HEK293T (cell line): ENCODE results near the gene POLR2A.

Source experiments
- HDGF ChIP-seq: fragments of 450-650 bp; IDR thresholded peaks from 2 replicates; pipeline ENCODE4 v1.6.1; 2017; ENCODE audit warnings: antibody characterized with exemption, borderline replicate concordance
- NFRKB ChIP-seq: fragments of 450-650 bp; IDR thresholded peaks from 2 replicates; pipeline ENCODE4 v1.6.1; 2016; ENCODE audit warnings: mild to moderate bottlenecking, moderate library complexity

GRCh38 chr17:7441266-7441665 lies 42.9 kb upstream of the POLR2A start:
- TF ChIP-seq HDGF (no peak), NFRKB (no peak)
